Measurements from ENCODE around the gene ATF6B. TPM values are rescaled to one million over a fixed set of nuclear protein-coding genes. Genes with fewer than 3 reads are reported as not detected.
"Not testable (repeated sequence)": the region's sequence is repeated elsewhere in the genome, so short reads cannot be mapped to it uniquely, and the experiment has no call there.

ATF6B gene
- total RNA-seq, 2 donors from 2014 or later: 125 to 132 TPM

GRCh38 chr6:32149932-32150870 is 22.2 kb upstream of the ATF6B start:
- H3K9me3 Mint-ChIP-seq: no peaks in the 10 kb centered on the region
- peaks cover 45 to 62% of the 10 kb centered on the region in 2 donors for H3K4me1 Mint-ChIP-seq (ENCODE audit: low read depth in 2 of 2)
- ATAC-seq (no peak), DNase-seq (ENCODE audit: low spot score) (no peak)
- H3K27me3 Mint-ChIP-seq: peaks cover 35 to 43% of the 10 kb centered on the region in 2 donors
- H3K4me3 Mint-ChIP-seq: peak overlapping the region; percentile 50
- H3K36me3 Mint-ChIP-seq: no peaks in the 10 kb centered on the region
- H3K27ac Mint-ChIP-seq: peak overlapping the region in 1 of 2 donors; percentile 2

GRCh38 chr6:32149092-32149755 is 21.2 kb upstream of the ATF6B start:
- peak overlapping the region; percentile 51 to 80 for H3K27ac Mint-ChIP-seq
- DNase-seq (ENCODE audit: low spot score) (no peak), ATAC-seq (peak; percentile 22 to 40)
- H3K4me1 Mint-ChIP-seq (ENCODE audit: low read depth in 2 of 2): peaks cover 36 to 52% of the 10 kb centered on the region in 2 donors
- no peaks in the 10 kb centered on the region for H3K9me3 Mint-ChIP-seq
- H3K36me3 Mint-ChIP-seq: no peaks in the 10 kb centered on the region
- H3K4me3 Mint-ChIP-seq: peak overlapping the region; percentile 85
- peaks cover 35 to 43% of the 10 kb centered on the region in 2 donors for H3K27me3 Mint-ChIP-seq

GRCh38 chr6:32148289-32149091 is 20.4 kb upstream of the ATF6B start:
- peaks cover 32 to 46% of the 10 kb centered on the region in 2 donors for H3K4me1 Mint-ChIP-seq (ENCODE audit: low read depth in 2 of 2)
- H3K27ac Mint-ChIP-seq: peak overlapping the region; percentile 51 to 80
- H3K27me3 Mint-ChIP-seq: peaks cover 35 to 43% of the 10 kb centered on the region in 2 donors
- DNase-seq (ENCODE audit: low spot score) (peak; percentile 82), ATAC-seq (peak; percentile 90 to 95)
- peak overlapping the region; percentile 85 for H3K4me3 Mint-ChIP-seq
- no peaks in the 10 kb centered on the region for H3K36me3 Mint-ChIP-seq
- H3K9me3 Mint-ChIP-seq: no peaks in the 10 kb centered on the region

GRCh38 chr6:32147401-32148132 is 19.5 kb upstream of the ATF6B start:
- Mint-ChIP-seq H3K4me1 (ENCODE audit: low read depth in 2 of 2) (peaks cover 32 to 40% of the 10 kb centered on the region in 2 donors), H3K4me3 (peak overlapping the region; percentile 85), H3K27me3 (peaks cover 35 to 43% of the 10 kb centered on the region in 2 donors), H3K36me3 (no peaks in the 10 kb centered on the region), H3K27ac (peak overlapping the region in 1 of 2 donors; percentile 51), H3K9me3 (no peaks in the 10 kb centered on the region)
- ATAC-seq: no peak
- no peak for DNase-seq (ENCODE audit: low spot score)

GRCh38 chr6:32146687-32147086 is 18.6 kb upstream of the ATF6B start:
- DNase-seq (ENCODE audit: low spot score) (no peak), ATAC-seq (no peak)
- no peak overlapping the region for H3K4me3 Mint-ChIP-seq
- H3K27ac Mint-ChIP-seq: no peak overlapping the region
- peaks cover 40 to 51% of the 10 kb centered on the region in 2 donors for H3K27me3 Mint-ChIP-seq
- H3K9me3 Mint-ChIP-seq: no peaks in the 10 kb centered on the region
- H3K4me1 Mint-ChIP-seq (ENCODE audit: low read depth in 2 of 2): peaks cover 32 to 36% of the 10 kb centered on the region in 2 donors
- H3K36me3 Mint-ChIP-seq: no peaks in the 10 kb centered on the region

GRCh38 chr6:32146287-32146686 is 18.2 kb upstream of the ATF6B start:
- no peak overlapping the region for H3K27ac Mint-ChIP-seq
- H3K9me3 Mint-ChIP-seq: no peaks in the 10 kb centered on the region
- no peaks in the 10 kb centered on the region for H3K36me3 Mint-ChIP-seq
- peaks cover 31 to 34% of the 10 kb centered on the region in 2 donors for H3K4me1 Mint-ChIP-seq (ENCODE audit: low read depth in 2 of 2)
- no peak for ATAC-seq
- no peak for DNase-seq (ENCODE audit: low spot score)
- H3K27me3 Mint-ChIP-seq: peaks cover 38 to 50% of the 10 kb centered on the region in 2 donors
- H3K4me3 Mint-ChIP-seq: no peak overlapping the region

- ATAC-seq; H3K4me3 Mint-ChIP-seq; H3K9me3 Mint-ChIP-seq; DNase-seq (ENCODE audit: low spot score); H3K36me3 Mint-ChIP-seq; H3K27ac Mint-ChIP-seq: not testable (repeated sequence)
- Mint-ChIP-seq H3K4me1 (ENCODE audit: low read depth in 2 of 2) (peaks cover 20 to 22% of the 10 kb centered on the region in 2 donors), H3K27me3 (peaks cover 25 to 41% of the 10 kb centered on the region in 2 donors)
Observed at GRCh38 chr6:32144238-32144637, 16.2 kb upstream of the ATF6B start.

GRCh38 chr6:32140420-32141046 is 12.5 kb upstream of the ATF6B start:
- H3K27ac Mint-ChIP-seq: no peak overlapping the region
- H3K36me3 Mint-ChIP-seq: no peaks in the 10 kb centered on the region
- H3K4me1 Mint-ChIP-seq (ENCODE audit: low read depth in 2 of 2): no peaks in the 10 kb centered on the region
- ATAC-seq (no peak), DNase-seq (ENCODE audit: low spot score) (no peak)
- H3K4me3 Mint-ChIP-seq: no peak overlapping the region
- H3K27me3 Mint-ChIP-seq: peaks cover 6 to 18% of the 10 kb centered on the region in 2 donors
- no peaks in the 10 kb centered on the region for H3K9me3 Mint-ChIP-seq

- Mint-ChIP-seq H3K9me3 (no peaks in the 10 kb centered on the region), H3K4me1 (ENCODE audit: low read depth in 2 of 2) (no peaks in the 10 kb centered on the region), H3K27me3 (peaks cover 9 to 18% of the 10 kb centered on the region in 2 donors), H3K27ac (no peak overlapping the region), H3K36me3 (no peaks in the 10 kb centered on the region), H3K4me3 (no peak overlapping the region)
- DNase-seq (ENCODE audit: low spot score): no peak
- ATAC-seq: no peak
Observed at GRCh38 chr6:32139590-32139989, 11.5 kb upstream of the ATF6B start.

GRCh38 chr6:32137454-32137853 is 9.4 kb upstream of the ATF6B start:
- ATAC-seq (no peak), DNase-seq (ENCODE audit: low spot score) (no peak)
- H3K4me1 Mint-ChIP-seq (ENCODE audit: low read depth in 2 of 2): no peaks in the 10 kb centered on the region
- H3K27ac Mint-ChIP-seq: no peak overlapping the region
- H3K4me3 Mint-ChIP-seq: no peak overlapping the region
- H3K27me3 Mint-ChIP-seq: peaks cover 9 to 18% of the 10 kb centered on the region in 2 donors
- no peaks in the 10 kb centered on the region for H3K36me3 Mint-ChIP-seq
- H3K9me3 Mint-ChIP-seq: no peaks in the 10 kb centered on the region

- Mint-ChIP-seq H3K4me3 (no peak overlapping the region), H3K4me1 (ENCODE audit: low read depth in 2 of 2) (peaks cover 13 to 14% of the 10 kb centered on the region in 2 donors), H3K36me3 (no peaks in the 10 kb centered on the region), H3K27ac (no peak overlapping the region), H3K9me3 (no peaks in the 10 kb centered on the region), H3K27me3 (peaks cover 0 to 3% of the 10 kb centered on the region in 2 donors)
- no peak for DNase-seq (ENCODE audit: low spot score)
- no peak for ATAC-seq
Observed at GRCh38 chr6:32133786-32134185, 5.7 kb upstream of the ATF6B start.

GRCh38 chr6:32132110-32132509 is 4.1 kb upstream of the ATF6B start:
- peaks cover under 1% of the 10 kb centered on the region for H3K36me3 Mint-ChIP-seq
- H3K9me3 Mint-ChIP-seq: no peaks in the 10 kb centered on the region
- DNase-seq (ENCODE audit: low spot score) (no peak), ATAC-seq (no peak)
- H3K27me3 Mint-ChIP-seq: peaks cover 0 to 3% of the 10 kb centered on the region in 2 donors
- no peak overlapping the region for H3K27ac Mint-ChIP-seq
- peaks cover 24 to 27% of the 10 kb centered on the region in 2 donors for H3K4me1 Mint-ChIP-seq (ENCODE audit: low read depth in 2 of 2)
- H3K4me3 Mint-ChIP-seq: no peak overlapping the region
